ENCODE measurements around the gene RWDD3.

The RWDD3 gene, protein sequence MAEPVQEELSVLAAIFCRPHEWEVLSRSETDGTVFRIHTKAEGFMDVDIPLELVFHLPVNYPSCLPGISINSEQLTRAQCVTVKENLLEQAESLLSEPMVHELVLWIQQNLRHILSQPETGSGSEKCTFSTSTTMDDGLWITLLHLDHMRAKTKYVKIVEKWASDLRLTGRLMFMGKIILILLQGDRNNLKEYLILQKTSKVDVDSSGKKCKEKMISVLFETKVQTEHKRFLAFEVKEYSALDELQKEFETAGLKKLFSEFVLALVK

DNA sequence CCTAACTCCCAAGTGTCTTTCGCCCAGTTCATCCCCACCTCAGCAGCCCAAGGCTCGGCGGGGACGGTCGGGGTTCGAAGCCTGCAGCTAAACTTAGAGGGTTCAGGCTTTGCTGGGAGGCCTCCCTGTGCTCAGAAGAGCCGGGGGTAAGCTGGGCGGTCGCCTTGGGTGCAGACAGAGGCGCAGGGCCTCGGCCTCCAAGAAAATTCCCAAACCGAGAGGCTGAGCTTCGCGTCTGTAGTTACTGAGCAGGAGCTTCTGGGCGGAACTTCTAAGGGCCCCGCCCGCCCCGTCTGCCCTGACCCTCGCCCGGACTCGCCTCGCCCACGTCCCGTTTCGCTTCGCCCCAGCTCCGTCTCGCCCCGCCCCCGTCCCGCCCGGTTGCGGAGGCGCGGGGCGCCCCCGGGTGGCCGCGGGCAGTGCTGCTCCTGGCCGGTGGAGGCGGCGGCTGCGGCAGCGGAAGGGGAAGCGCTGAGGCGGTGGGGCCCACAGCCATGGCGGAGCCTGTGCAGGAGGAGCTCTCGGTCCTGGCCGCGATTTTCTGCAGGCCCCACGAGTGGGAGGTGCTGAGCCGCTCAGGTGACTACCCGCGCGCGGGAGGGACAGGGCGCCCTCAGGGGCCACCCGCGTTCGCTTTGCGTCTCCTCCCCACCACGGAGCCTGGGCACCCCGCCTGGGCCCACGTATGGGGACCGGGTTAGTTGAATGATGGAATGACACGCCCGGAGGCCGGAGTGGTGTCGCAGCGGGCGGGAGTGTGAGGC, at the start of gene RWDD3:
RWDD3 (plus strand) TSS at position 474 of the 764 bp plus-strand sequence; CDS start at position 495, 21 bp downstream.
- FAIRE-seq: no peak

DNA sequence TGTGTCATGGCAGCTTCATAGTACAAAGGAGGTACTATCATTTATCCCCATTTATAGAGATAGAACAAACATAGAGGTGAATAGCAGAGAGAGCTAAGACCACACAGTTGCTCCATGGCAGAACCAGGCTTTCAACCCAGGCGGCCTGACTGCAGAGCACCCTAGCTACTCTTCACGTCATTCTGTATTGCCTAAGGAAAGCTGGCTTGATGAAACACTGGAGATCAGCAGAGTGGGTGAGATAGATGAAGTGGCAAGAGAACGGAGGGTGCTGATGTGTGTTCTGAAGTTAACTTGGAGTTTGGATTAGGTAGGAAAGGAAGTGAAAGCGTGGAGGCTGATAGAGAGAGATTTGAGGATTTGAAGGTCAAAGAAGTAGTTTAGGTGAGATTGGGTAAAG, 47.9 kb upstream of the RWDD3 start:
- no peak for FAIRE-seq

DNA sequence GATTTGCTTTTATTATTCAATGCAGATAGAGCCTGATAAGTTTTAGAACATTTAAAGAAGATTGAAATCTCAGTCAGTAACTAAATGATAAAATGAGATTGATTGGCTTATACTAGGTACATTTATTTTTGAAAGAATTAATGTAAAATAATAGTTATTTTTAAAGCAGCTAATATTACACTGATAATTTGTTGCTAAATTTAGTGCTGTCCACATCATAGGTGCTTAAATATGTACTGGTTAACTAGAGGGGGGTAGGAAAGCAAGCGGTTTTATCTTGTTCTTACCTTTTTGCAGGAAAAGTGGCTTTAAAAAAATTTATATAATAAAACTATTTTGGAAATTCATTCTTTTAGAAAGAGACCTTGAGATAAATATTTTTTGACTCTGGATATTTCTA, 40.4 kb upstream of the RWDD3 start:
- FAIRE-seq: no peak

DNA sequence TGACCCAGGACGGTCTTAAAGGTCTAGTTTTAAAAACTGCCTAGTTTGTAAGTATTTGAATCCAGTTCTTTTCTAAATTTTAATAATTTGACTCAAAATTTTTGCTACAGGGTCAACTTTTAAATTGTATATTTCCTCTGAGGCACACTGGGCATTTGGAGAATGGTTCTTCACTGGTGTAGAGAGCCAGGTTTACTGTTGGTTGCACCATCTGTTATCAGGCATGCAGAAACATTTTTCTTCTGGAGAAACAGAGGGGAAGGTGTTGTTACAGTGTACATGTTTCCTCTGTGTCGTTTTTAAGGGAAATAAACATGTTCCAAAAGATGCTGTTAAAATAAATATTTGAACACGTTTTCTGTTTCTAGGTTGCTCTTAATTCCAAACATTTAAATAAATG, 39.0 kb upstream of the RWDD3 start:
- no peak for FAIRE-seq

DNA sequence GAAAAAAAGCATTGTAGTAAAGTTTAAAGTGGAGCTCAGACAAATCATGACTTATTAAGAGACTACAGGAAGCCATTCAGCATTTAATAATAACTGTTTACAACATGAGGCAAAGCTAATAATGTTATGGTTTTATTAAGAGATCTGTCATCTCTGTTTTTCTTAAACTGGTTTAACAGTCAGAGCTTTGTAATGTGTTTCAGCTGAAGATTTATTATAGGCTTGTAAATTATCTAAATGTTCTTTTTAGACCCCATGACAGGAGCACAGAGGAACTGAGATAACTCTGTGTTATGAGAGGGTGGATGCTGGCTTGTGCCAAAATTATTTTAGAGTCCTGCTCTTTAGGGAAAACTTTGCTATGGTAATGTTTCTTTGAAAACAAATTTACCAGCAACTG, 38.0 kb upstream of the RWDD3 start:
- no peak for FAIRE-seq

DNA sequence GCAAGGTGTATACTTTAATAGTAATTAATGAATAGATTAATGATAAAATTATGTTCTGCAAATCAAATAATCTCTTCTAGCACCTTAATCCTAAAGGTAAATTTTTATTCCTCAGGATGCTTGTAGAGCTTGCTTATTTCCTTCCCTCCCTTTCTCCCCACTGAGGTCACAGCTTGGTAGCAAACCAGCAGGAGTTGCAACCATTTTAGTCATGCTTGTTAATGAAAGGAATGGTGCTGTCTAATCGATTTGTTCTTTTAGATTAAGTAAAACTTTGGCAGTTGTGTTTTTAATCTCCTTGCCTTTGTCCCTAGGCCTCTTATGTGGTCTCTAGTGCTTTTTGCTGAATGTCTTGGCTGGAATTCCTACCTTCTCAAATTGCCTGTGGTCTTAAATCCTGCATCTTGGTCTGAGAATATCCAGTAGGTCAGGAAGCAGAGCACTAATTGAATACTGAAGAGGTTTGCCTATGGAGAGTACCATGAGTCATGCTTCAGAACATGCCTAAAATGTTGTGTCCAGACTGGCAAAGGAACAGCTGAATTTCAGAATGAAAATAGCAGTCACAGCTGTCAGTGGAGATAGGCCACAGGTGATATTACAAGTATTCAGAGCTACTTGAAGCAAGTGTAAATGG, 36.3 kb upstream of the RWDD3 start:
- no peak for FAIRE-seq

DNA sequence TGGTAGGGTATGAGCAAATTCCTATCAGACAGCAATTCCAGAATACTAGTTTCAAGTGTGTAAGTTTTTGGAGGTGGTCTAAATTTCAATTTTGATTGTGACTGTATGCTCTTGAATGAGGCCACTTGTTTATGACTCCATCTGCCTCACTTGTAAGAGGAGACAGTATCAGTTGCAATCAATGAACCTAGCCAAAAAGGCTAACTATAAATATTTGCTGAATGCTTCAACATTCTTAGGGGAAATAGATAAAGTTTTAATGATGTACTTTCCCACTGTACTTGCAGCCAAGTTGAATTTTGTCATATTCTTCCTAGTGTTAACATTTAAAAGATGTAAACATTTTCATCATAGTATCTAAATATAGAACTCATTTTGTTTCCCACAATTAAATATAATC, 32.1 kb upstream of the RWDD3 start:
- FAIRE-seq: no peak

DNA sequence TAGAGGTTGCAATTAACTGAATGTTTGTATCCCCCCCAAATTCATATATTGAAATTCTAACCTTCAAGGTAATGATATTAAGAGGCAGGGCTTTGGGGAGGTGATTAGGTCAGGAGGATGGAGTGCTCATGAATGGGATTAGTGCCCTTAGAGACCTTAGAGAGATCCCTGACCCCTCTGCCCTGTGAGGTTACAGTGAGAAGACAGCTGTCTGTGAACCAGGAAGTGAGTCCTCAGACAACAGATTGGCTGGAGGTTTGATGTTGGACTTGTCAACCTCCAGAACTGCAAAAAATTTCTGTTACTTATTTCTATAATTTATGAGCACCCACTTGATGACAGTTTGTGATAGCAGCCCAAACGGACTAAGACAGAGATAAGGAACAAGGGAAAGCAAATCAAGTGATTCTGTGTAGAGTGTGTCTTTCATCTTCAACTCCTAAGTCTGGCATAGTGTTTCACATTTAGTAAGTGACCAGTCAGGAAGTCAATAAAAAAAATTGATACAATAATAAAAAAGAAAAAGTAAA, 30.0 kb upstream of the RWDD3 start:
- no peak for FAIRE-seq

DNA sequence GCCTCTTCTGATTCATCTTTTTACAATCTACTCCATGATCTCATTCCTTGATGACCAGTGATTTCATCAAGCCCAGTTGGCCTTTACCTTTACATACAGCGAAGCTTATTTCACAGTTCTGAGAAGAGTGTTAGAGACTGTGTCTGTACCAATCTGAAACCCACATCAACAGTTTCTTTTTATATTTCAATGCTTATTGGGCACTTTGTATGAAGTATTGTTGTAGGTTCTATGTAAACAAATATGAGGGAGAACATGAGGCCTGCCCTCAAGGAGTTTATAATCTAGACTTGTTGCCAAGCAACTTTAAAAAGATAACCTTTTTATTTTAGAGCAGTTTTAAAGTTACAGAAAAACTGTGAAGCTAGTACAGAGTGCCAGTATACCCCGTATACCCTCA, 27.5 kb upstream of the RWDD3 start:
- FAIRE-seq: no peak

DNA sequence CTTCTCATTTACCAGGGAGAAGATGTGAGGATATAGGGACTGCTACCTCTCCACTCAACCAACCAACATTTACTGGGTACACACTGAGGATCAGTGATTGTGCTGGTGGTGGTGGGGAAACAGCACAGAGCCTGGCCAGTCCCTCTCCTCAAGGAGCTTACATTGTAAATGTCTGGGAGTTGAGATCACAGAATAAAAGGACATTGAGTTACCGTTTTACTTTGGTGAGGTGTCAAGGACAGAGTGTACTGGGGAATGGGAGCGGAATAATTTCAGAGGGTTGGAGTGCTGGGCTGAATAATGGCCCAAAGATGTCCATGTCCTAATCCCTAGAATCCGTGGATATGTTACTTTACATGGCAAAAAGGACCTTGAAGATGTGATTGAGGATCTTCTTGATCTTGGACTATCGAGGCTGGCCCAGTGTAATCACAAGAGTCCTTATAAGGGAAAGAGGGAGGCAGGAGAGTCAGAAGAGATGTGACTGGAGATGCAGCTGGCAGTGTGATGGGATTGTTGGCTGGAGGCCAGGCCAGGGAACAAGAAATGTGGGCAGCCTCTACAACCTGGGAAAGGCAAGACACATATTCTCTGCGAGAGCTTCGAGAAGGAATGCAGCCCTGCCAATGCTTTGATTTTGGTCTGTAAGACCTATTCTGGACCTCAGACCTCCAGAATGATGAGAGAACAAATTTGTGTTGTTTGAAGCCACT, 26.6 kb upstream of the RWDD3 start:
- FAIRE-seq: no peak

DNA sequence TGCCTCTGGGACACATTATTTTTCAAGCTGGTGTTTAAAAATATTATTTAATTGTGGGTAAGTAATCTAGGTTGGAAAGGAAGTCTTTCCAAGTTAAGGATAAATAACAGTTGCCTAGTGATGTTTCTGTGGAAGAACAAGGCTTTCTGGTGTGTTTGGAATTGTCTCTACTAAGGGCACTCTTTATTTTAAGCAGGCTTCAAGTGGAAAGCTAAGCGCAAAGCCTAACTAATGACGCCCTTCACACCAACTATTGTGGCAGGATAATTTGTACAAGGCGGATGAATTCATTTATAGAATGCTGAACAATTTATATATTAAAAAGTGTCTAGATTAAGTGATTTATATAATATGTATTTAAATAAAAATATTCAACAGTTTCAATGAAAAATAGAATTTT, 25.1 kb upstream of the RWDD3 start:
- FAIRE-seq: no peak

DNA sequence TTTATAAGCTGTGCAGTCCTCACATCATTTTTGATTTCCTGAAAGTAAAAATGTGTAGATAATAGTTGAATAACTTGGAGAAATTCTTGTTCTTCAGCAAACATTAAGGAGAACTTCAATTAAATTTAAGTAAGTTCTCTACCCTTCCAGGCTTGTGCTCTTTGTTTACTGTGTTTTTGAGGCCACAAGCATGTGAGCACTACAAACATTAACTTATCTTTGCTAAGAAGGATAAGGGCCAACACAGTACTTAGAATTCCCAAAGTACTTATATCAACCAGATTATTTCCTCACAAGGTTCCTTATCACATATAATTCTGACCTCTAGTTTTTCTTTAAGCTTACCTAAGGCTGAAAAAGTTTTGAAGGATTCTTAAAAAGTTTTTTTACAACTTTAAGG, 24.7 kb upstream of the RWDD3 start:
- FAIRE-seq: no peak

DNA sequence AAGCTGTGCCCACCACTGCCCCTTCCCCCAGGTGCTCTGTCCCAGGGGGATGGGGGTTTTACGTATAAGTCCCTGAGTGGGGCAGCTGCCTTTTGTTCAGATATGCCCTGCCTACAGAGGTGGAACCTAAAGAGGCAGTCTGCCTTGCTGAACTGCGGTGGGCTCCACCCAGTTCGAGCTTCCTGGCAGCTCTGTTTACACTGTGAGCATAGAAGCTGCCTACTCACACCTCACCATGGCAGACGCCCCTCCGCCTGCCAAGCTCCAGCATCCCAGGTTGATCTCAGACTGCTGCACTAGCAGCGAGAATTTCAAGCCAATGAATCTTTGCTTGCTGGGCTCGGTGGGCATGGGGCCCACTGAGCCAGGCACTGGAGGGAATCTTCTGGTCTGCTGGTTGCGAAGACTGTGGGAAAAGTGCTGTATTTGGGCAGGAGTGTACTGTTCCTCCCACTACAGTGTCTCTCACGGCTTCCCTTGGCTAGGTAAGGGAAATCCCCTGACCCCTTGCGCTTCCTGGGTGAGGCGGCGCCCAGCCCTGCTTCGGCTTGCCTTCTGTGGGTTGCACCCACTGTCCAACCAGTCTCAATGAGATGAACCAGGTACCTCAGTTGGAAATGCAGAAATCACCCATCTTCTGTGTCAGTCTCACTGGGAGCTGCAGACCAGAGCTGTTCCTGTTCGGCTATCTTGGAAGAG, 17.6 kb upstream of the RWDD3 start:
- no peak for FAIRE-seq

DNA sequence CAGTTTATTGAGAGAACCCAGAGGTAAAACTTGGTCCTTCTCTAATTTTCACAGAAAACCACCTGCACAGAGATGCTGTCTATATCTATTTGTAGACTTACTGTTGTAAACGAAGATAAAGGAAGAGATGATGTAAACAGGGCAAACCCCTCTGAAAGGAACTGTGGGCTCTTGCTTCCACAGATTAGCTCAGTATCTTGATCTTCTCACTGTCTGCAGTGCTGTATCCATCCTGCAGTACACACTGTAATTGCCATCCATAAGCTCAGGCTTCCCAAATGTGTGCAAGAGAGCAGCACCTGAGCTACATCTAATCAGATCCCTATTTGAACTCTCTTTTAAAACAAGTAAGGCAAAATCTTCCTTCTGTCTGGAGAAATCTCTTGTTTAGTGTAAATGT, 16.6 kb upstream of the RWDD3 start:
- no peak for FAIRE-seq

DNA sequence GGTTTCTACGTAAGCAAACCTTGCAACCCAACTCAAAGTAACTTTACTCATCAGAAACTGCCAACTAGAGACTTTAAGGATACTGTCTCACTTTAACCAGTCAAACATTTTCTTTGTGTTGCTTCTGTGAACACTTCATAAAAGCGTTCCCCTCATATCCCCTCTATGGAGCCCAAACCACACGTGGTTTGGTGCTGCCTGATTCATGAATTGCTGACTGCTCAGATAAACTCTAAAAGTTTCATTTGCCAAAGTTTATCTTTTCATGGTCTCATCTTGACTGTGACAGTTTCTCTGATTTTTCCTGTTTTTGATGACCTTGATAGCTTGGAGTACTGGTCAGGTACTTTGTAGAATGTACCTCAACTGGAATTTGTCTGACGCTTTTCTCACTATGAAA, 14.6 kb upstream of the RWDD3 start:
- FAIRE-seq: no peak

DNA sequence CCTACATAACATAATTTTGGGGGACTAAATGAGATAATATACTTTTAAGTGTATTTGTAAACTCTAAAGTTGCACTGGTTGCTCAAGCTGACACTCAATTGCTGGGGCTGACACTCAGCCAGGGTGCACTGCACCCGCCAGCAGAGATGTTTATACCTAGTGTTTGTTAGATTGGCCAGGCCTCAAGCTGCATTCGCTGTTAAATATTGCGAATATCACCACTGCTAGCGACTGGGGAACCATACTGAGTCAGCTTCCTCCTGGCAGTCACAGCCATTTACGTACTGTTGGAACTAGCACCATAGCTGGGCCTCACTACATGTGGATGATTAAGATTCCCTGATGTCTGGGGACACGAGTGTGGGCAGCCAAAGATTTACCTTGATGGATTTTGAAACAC, 12.7 kb upstream of the RWDD3 start:
- no peak for FAIRE-seq

DNA sequence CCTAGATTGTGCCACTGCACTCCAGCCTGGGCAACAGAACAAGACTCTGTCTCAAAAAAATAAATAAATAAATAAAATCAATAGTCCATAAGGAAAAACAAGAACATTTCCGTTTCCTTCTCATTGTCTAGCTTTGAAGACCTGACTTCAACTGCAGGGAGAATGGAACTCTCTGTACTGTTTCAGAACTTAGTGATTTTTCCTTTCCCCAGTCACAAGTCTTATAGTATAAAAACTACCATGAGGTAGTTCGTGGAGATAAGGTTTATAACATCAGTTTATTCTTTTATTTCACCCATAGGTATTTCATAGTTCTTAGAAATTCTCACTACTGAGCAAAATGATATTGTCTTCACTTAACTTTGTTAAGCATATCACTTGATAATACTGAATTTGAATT, 11.4 kb upstream of the RWDD3 start:
- FAIRE-seq: no peak

DNA sequence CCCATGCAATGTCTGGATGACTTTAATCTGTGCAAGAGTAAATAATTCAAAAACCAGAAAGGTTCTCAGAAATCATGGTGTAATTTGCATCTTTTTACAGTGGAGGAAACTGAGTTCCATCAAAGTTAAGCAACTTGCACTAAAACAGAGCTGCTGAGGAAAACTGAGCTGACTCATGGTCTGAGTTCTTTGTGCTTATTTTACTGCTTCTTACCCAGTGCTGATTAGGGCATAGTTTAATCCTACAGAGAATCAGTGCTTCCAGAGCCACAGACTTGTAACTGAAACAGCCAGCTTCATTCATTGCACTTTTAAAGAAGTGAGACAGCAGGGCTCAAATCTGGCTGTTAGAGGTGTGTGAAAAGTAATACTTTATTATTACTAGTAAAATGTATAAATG, 10.9 kb upstream of the RWDD3 start:
- no peak for FAIRE-seq

DNA sequence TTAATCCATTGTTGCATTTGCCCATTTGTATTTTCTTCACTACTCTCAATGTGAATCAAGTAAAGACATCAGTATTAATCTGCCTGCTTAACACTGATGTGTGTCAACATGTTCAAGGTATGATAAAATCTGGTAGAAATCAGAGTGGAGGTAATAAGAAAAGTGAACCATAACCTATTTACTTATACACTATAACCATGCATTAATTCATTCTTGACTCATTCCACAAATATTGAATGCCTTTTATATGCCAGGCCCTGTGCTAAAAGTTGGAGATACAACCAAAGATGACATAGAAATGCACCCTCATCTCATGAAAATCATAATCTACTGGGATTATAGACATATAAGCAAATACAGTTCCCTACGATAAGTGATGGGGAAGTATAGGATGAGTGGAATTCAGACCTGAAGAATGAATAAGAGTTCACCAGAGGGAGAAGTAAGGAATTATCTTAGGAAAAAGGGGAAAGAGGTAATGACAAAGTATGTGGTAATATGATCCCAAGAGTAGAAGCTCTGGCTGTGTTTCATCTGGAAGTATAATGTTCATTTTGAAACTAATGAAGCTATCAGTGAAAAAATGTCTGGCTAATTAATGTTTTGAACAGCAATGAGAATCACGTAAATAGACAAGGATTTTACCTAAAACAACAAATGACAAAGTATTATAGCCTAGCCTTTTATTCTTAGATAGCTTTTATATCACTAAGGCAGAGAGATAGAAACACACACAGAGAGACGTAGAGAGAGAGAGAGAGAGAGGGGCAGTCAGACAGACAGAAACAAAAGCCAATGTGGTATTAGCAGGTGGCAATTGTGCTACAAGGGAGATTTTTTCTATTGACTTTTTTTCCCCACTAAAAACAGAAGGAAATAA, 7.0 kb upstream of the RWDD3 start:
- FAIRE-seq: no peak

DNA sequence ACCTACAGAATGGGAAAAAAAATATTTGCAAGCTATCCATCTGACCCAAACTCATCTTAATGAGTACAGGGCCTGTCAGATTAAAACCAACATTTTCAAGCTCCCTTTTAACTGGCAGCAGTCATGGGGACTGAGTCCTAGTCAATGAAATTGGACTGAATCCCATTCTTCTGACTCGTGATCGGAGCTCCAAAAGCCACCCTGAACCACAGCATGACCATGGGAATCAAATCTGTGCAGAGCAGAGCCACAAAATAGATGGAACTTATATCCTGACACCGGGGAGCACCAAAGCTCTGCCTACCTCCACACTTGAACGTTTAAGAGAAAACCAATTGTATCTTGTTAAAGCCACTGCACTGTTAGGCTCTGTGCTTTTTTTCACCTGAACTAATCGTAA, 5.0 kb upstream of the RWDD3 start:
- no peak for FAIRE-seq

DNA sequence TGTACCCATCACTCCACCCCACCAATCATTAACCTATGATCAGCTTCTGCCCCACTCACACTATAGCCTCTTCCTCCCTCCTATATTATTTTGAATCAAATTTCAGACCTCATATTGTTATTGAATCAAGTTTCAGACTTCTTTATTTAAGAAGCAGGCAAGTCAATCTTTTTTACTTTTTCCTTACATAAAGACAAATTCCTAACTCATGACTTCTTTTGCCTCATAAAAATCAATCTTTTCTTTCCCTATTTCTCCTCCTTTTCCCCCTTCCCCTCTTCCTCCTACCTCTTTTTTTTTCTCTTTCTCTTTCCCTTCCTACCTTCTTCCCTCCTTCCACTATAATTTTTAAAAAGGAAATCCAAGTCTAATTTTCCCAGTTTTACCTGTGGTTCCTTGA, 4.3 kb upstream of the RWDD3 start:
- FAIRE-seq: no peak

DNA sequence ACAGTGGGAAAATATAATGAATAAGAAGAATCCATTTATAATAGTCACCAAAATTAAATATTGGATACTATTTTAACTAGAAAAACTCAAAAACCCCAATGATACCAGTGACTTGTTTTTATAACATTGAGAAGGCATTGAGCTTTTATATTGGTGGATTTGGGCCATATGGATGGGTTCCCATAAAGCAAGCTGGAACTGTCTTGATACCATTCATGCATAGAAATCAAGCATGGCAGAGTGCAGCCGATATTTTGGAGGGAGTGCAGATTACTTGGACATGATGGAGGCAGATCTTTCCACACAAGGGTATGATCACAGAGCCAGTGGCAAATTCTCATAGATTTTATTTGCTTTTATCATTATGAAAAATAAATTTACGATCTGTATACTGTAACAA, 3.8 kb upstream of the RWDD3 start:
- FAIRE-seq: no peak

Data from islet of Langerhans (tissue), 1 donor.